ENCODE data around the gene EDC4. TPM values are rescaled to one million over a fixed set of nuclear protein-coding genes. Genes with fewer than 3 reads are reported as not detected.

The EDC4 gene
- total RNA-seq, 2 experiments from 2014 or later: 134 to 145 TPM

DNA sequence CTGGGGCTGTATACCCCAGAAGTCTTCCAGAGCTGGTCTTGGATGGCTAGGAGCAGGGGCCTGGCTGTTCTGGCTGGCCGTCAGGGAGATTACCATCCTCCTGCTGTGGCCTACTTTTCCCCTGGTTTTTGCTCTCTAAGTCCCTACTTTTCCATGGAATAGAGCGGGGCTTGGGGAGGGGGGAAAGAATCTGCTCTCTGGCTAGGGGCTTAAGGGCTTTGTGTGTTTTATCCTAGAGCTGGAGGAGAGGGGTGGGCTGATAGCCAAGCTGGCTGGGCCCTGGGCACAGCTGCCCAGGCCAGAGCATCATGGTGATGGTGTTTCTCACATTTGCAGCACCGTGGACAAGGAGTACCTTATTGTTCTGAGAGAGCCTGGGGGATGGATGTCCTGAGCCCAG is 15.5 kb downstream of the EDC4 start:
- H3K27me3 Mint-ChIP-seq: no peaks in the 10 kb centered on the region
- no peaks in the 10 kb centered on the region for H3K9me3 Mint-ChIP-seq
- H3K36me3 Mint-ChIP-seq (ENCODE audit: low read depth): peaks cover 34% of the 10 kb centered on the region
- ATAC-seq (ENCODE audit: poor library complexity) (no peak), DNase-seq (no peak)
- Histone ChIP-seq H3K4me3 (ENCODE audit: low read length) (no peak overlapping the region), H3K4me1 (ENCODE audit: insufficient read depth, low read length) (peaks cover under 1% of the 10 kb centered on the region), H3K9me3 (ENCODE audit: control insufficient read depth in 1 of 2, insufficient read depth in 1 of 2, low read length in 2 of 2) (no peaks in the 10 kb centered on the region), H3K27me3 (ENCODE audit: control insufficient read depth in 1 of 2, insufficient read depth in 2 of 2, low read length in 2 of 2) (no peaks in the 10 kb centered on the region), H3K36me3 (ENCODE audit: insufficient read depth, low read length) (peaks cover 28% of the 10 kb centered on the region), H3K27ac (ENCODE audit: low read depth in 1 of 2, low read length in 2 of 2) (no peak overlapping the region)
- POLR2A ChIA-PET: no interaction called here
- intact Hi-C loops (cut with DNase I, micrococcal nuclease): no loop called here
- no peak overlapping the region for H3K4me3 Mint-ChIP-seq
- H3K27ac Mint-ChIP-seq: no peak overlapping the region
- CTCF ChIA-PET: interaction anchor here (1.0 to 2.4 kb wide), 2 partner anchors 72 kb away, joined by 4 to 6 read pairs; no protein-coding TSS in a partner anchor
- peaks cover 8% of the 10 kb centered on the region for H3K4me1 Mint-ChIP-seq (ENCODE audit: low read depth)
- TF ChIP-seq, protein P1, sequence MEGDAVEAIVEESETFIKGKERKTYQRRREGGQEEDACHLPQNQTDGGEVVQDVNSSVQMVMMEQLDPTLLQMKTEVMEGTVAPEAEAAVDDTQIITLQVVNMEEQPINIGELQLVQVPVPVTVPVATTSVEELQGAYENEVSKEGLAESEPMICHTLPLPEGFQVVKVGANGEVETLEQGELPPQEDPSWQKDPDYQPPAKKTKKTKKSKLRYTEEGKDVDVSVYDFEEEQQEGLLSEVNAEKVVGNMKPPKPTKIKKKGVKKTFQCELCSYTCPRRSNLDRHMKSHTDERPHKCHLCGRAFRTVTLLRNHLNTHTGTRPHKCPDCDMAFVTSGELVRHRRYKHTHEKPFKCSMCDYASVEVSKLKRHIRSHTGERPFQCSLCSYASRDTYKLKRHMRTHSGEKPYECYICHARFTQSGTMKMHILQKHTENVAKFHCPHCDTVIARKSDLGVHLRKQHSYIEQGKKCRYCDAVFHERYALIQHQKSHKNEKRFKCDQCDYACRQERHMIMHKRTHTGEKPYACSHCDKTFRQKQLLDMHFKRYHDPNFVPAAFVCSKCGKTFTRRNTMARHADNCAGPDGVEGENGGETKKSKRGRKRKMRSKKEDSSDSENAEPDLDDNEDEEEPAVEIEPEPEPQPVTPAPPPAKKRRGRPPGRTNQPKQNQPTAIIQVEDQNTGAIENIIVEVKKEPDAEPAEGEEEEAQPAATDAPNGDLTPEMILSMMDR (IDR thresholded peaks at IDR 0.05): no peak

DNA sequence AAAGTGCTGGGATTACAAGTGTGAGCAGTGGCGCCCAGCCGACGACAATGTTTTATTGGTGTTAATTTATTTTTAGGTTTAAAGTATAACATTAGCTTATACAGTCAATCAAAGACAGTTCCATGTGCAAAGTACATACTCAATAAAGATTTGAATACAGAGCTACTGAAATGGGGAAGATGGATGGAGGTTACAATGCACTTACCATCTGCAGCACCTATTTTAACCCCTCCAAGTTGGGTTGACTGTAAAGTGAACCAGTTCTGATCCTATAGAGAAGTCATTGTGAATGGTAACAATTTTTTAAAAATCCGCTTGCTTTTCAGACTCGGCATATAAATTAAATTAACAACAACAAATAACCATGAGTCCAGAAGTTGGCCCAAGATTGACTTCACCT is 19.5 kb downstream of the EDC4 start:
- Histone ChIP-seq H3K4me3 (ENCODE audit: low read length) (peak overlapping the region; percentile 83), H3K36me3 (ENCODE audit: insufficient read depth, low read length) (no peaks in the 10 kb centered on the region), H3K4me1 (ENCODE audit: insufficient read depth, low read length) (peaks cover 29% of the 10 kb centered on the region), H3K27me3 (ENCODE audit: control insufficient read depth in 1 of 2, insufficient read depth in 2 of 2, low read length in 2 of 2) (no peaks in the 10 kb centered on the region), H3K9me3 (ENCODE audit: control insufficient read depth in 1 of 2, insufficient read depth in 1 of 2, low read length in 2 of 2) (no peaks in the 10 kb centered on the region), H3K27ac (ENCODE audit: low read depth in 1 of 2, low read length in 2 of 2) (peak overlapping the region in 1 of 2 donors; percentile 13)
- peaks cover 15% of the 10 kb centered on the region for H3K36me3 Mint-ChIP-seq (ENCODE audit: low read depth)
- no peaks in the 10 kb centered on the region for H3K9me3 Mint-ChIP-seq
- peak overlapping the region; percentile 94 for H3K27ac Mint-ChIP-seq
- ATAC-seq (ENCODE audit: poor library complexity) (no peak), DNase-seq (no peak)
- POLR2A ChIA-PET: interaction anchor here (0.7 to 2.2 kb wide), 13 partner anchors 9 to 192 kb away, joined by 3 to 16 read pairs (median 4); partner anchors contain the start of genes NFATC3, PSMB10, RANBP10 and TSNAXIP1
- no peaks in the 10 kb centered on the region for H3K27me3 Mint-ChIP-seq
- CTCF ChIA-PET: interaction anchor here (0.9 to 1.7 kb wide), 2 partner anchors 9 to 76 kb away, joined by 4 to 10 read pairs; no protein-coding TSS in a partner anchor
- TF ChIP-seq, protein P1 (IDR thresholded peaks at IDR 0.05): no peak
- peak overlapping the region; percentile 93 for H3K4me3 Mint-ChIP-seq
- H3K4me1 Mint-ChIP-seq (ENCODE audit: low read depth): peaks cover 34% of the 10 kb centered on the region
- intact Hi-C loops (cut with DNase I, micrococcal nuclease): loop anchor here (2.0 to 5.0 kb wide), 5 partner anchors 20 to 50 kb away; partner anchors contain the start of genes CENPT (in 1 of the 2), EDC4 (in 1 of the 2), NUTF2 (in 1 of the 2) and PSMB10 (in 1 of the 2)

DNA sequence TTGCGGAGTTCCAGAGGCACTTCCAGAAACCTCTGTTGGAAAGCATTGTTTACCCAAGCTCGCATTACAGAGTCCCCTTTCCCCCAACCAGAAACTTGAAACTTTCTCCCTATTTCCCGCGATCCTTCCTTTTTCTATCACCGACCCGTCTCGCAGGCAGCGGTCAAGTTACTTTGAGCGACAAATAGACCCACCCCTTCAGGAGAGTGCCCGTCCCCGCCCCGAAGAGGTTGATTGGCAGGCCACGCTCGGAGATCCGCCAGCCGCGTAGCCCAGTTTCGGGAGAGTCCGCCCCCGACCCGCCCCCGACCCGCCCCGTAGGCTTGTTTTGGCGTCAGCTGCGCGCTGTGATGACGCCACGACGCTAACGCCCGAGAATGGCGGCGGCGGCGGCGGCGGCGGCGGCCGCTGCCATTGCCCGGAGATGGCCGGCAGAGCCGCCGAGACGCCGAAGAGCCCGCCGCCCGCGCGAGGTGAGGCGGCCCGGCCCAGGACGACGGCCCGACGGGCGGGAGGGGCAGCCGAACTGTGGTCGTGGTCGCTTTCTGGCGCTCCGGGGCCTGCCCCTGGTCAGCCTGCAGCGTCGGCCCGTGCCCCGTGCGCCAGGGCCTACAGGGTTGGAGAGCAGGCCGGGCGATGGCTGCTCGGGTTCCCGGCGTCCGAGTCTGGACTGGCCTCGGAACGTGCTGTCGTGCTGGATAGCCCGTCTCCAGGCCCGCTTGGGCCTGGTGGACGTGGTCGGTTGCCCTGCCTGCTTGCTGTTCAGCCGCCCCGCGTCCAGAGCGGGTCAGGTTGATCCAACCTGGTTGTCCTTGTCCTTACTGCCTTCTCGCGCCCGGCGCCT is 20.3 kb downstream of the EDC4 start, which contains the start of gene PSKH1:
Gene PSKH1 (plus strand): TSS at position 356 of the 844 bp plus-strand sequence. CDS start 15,496 bp downstream, outside the sequence.
- ATAC-seq (ENCODE audit: poor library complexity): peak; percentile 98
- peak within 1 kb of the TSS; percentile 98 for H3K4me3 Mint-ChIP-seq
- no peaks in the 10 kb centered on the region for H3K9me3 ChIP-seq (ENCODE audit: control insufficient read depth in 1 of 2, insufficient read depth in 1 of 2, low read length in 2 of 2)
- peaks cover 29% of the 10 kb centered on the region for H3K4me1 ChIP-seq (ENCODE audit: insufficient read depth, low read length)
- H3K27me3 Mint-ChIP-seq: no peaks in the 10 kb centered on the region
- H3K27me3 ChIP-seq (ENCODE audit: control insufficient read depth in 1 of 2, insufficient read depth in 2 of 2, low read length in 2 of 2): no peaks in the 10 kb centered on the region
- H3K9me3 Mint-ChIP-seq: no peaks in the 10 kb centered on the region
- peak within 1 kb of the TSS; percentile 82 to 83 for H3K27ac ChIP-seq (ENCODE audit: low read depth in 1 of 2, low read length in 2 of 2)
- POLR2A ChIA-PET: interaction anchor here (0.5 to 2.2 kb wide), 18 partner anchors 9 to 229 kb away, joined by 3 to 16 read pairs (median 4); partner anchors contain the start of genes GFOD2, NFATC3, PSMB10 and RANBP10
- H3K27ac Mint-ChIP-seq: peak within 1 kb of the TSS; percentile 94
- H3K36me3 ChIP-seq (ENCODE audit: insufficient read depth, low read length): no peaks in the 10 kb centered on the region
- TF ChIP-seq, protein P1 (IDR thresholded peaks at IDR 0.05): no peak
- H3K4me3 ChIP-seq (ENCODE audit: low read length): peak within 1 kb of the TSS; percentile 83
- DNase-seq: peak; percentile 87 to 98 (median 92)
- peaks cover 37% of the 10 kb centered on the region for H3K4me1 Mint-ChIP-seq (ENCODE audit: low read depth)
- peaks cover 15% of the 10 kb centered on the region for H3K36me3 Mint-ChIP-seq (ENCODE audit: low read depth)
- intact Hi-C loops (cut with DNase I, micrococcal nuclease): loop anchor here (2.0 to 5.0 kb wide), 5 partner anchors 20 to 51 kb away; partner anchors contain the start of genes CENPT (in 1 of the 2), EDC4 (in 1 of the 2), NUTF2 (in 1 of the 2) and PSMB10 (in 1 of the 2)
- CTCF ChIA-PET: interaction anchor here (0.9 to 1.9 kb wide), 3 partner anchors 9 to 77 kb away, joined by 4 to 10 read pairs (median 7); no protein-coding TSS in a partner anchor
